ENCODE data around the gene SNRPA1.

Gene SNRPA1

GRCh38 chr15:101305820-101306255 lies 10.8 kb upstream of the SNRPA1 start:
- Mint-ChIP-seq H3K4me1 (no peaks in the 10 kb centered on the region), H3K9me3 (no peaks in the 10 kb centered on the region), H3K4me3 (no peak overlapping the region), H3K27ac (no peak overlapping the region), H3K36me3 (ENCODE audit: low read depth) (no peaks in the 10 kb centered on the region), H3K27me3 (ENCODE audit: low read depth) (peaks cover 13% of the 10 kb centered on the region)
- TF ChIP-seq CTCF (IDR thresholded peaks at IDR 0.05; ENCODE audit: unreplicated experiment in 3 of 3), result no peak

- no peak for TF ChIP-seq CTCF (IDR thresholded peaks at IDR 0.05; ENCODE audit: unreplicated experiment in 3 of 3)
- H3K9me3 Mint-ChIP-seq, result no peaks in the 10 kb centered on the region
- H3K4me1 Mint-ChIP-seq, result no peaks in the 10 kb centered on the region
- no peak overlapping the region for H3K27ac Mint-ChIP-seq
- H3K4me3 Mint-ChIP-seq, result no peak overlapping the region
- peaks cover 13% of the 10 kb centered on the region for H3K27me3 Mint-ChIP-seq (ENCODE audit: low read depth)
- no peaks in the 10 kb centered on the region for H3K36me3 Mint-ChIP-seq (ENCODE audit: low read depth)
These were observed 8.4 kb upstream of the SNRPA1 start for GRCh38 chr15:101303408-101303807.

GRCh38 chr15:101296418-101297405 lies 1.7 kb upstream of the SNRPA1 start:
- TF ChIP-seq CTCF (IDR thresholded peaks at IDR 0.05; ENCODE audit: unreplicated experiment in 3 of 3), result no peak
- Mint-ChIP-seq H3K36me3 (ENCODE audit: low read depth) (no peaks in the 10 kb centered on the region), H3K27ac (peak overlapping the region; percentile 93 to 99 (median 97)), H3K4me3 (peak overlapping the region; percentile 93 to 98 (median 96)), H3K9me3 (no peaks in the 10 kb centered on the region), H3K27me3 (ENCODE audit: low read depth) (no peaks in the 10 kb centered on the region), H3K4me1 (peaks cover 38% of the 10 kb centered on the region)

- Mint-ChIP-seq H3K27ac (peak overlapping the region; percentile 93 to 99 (median 99)), H3K27me3 (ENCODE audit: low read depth) (no peaks in the 10 kb centered on the region), H3K36me3 (ENCODE audit: low read depth) (no peaks in the 10 kb centered on the region), H3K4me1 (peaks cover 42% of the 10 kb centered on the region), H3K9me3 (no peaks in the 10 kb centered on the region), H3K4me3 (peak overlapping the region; percentile 93 to 98 (median 96))
- no peak for TF ChIP-seq CTCF (IDR thresholded peaks at IDR 0.05; ENCODE audit: unreplicated experiment in 3 of 3)
These were observed 636 bp upstream of the SNRPA1 start for GRCh38 chr15:101295607-101296161.

GRCh38 chr15:101293122-101293521 lies 1.9 kb downstream of the SNRPA1 start:
- Mint-ChIP-seq H3K27me3 (ENCODE audit: low read depth) (no peaks in the 10 kb centered on the region), H3K27ac (peak overlapping the region; percentile 93 to 99 (median 95)), H3K36me3 (ENCODE audit: low read depth) (peaks cover 21% of the 10 kb centered on the region), H3K9me3 (no peaks in the 10 kb centered on the region), H3K4me1 (peaks cover 45% of the 10 kb centered on the region), H3K4me3 (peak overlapping the region; percentile 93 to 98 (median 96))
- TF ChIP-seq CTCF (IDR thresholded peaks at IDR 0.05; ENCODE audit: unreplicated experiment in 3 of 3), result no peak
